GM18858 (cell line): ENCODE measurements around the gene AKR1B1.
A peak's percentile ranks its signal among the peaks of the same experiment; 100 is the strongest.

Source experiments
- ATAC-seq: cut with Tn5 transposase; IDR thresholded peaks from one replicate; pipeline ENCODE4 v1.9.1; 2021; ENCODE audit not compliant: unreplicated experiment

Gene AKR1B1

DNA sequence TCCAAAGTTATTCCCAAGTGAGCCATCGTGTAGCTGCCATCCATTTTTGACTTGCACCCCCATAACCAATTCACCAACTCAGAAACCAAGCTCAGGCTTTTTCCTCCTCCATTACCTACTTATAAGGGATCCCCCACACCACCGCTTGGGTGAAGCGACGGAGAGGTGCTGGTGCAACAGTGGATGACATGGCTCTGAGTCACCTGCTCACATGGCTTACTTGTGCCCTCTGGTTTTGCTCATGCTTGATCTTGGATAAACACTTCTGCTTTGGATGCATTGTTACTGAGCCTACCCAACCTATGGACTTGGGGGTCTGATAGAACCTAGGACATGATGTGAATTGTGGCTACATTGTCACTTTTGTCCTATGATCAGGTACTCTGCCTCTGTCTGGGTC, 12.0 kb upstream of the AKR1B1 start:
- no peak for ATAC-seq

GRCh38 chr7:134469622-134470021, 10.7 kb upstream of the AKR1B1 start:
- no peak for ATAC-seq

DNA sequence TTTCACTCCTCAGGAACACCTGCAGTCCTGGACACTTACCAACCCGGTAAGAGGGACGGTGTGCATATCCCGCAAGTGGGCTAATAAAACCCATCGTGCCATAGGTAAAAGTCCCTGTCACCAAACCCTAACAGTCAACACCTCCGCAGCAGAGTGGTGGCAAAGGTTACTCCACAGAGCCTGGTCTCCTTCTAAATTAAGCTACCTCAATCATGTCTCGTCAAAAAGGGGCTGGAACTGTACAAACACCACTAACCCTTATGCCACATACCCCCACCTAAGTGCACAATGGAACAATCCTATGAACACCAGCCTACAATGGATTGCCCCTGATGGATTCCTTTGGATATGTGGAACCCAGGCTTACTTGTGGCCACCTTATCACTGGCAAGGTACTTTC, 9.6 kb upstream of the AKR1B1 start:
- ATAC-seq = no peak

GRCh38 chr7:134468054-134468453, 9.2 kb upstream of the AKR1B1 start:
- ATAC-seq = no peak

- no peak for ATAC-seq
These were observed 6.6 kb upstream of the AKR1B1 start for GRCh38 chr7:134465491-134465890.

DNA sequence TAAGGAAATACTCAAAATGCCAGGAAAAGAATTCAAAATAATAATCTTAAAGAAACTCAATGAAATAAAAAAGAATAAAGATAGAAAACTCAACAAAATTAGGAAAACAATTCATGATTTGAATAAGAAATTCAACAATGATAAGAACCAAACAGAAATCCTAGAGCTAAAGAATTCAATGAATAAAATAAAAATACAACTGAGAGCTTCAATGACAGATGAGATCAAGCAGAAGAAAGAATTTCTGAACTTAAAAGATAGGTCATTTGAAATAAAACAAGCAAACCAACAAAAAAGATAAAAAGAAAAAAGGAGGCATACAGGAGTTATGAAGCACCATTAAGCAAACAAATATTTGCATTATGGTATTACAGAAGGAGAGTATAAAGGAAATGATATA, 5.6 kb upstream of the AKR1B1 start:
- ATAC-seq = no peak

- no peak for ATAC-seq
These were observed 4.9 kb upstream of the AKR1B1 start for GRCh38 chr7:134463751-134464150.

GRCh38 chr7:134462337-134462925, 3.5 kb upstream of the AKR1B1 start:
- ATAC-seq = no peak

DNA sequence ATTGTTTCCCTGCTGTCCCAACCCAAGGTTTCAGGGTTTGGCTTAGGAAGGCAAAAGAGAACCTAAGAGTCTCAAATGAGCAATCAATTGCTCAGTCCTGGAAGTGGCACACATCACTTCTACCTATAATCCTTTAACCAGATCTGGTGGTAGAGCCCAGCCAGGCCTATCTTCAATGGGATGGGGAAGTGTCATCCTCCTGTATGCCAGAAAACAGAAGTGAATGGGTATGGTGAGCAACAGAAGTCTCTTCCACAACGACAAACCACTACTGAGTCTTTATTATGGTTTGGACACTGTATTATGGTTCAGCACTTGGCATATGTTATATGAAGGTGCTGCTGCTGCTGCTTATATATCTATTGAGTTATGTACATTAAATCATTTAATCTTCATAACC, 3.0 kb upstream of the AKR1B1 start:
- no peak for ATAC-seq

GRCh38 chr7:134459981-134460380, 1.1 kb upstream of the AKR1B1 start:
- no peak for ATAC-seq

DNA sequence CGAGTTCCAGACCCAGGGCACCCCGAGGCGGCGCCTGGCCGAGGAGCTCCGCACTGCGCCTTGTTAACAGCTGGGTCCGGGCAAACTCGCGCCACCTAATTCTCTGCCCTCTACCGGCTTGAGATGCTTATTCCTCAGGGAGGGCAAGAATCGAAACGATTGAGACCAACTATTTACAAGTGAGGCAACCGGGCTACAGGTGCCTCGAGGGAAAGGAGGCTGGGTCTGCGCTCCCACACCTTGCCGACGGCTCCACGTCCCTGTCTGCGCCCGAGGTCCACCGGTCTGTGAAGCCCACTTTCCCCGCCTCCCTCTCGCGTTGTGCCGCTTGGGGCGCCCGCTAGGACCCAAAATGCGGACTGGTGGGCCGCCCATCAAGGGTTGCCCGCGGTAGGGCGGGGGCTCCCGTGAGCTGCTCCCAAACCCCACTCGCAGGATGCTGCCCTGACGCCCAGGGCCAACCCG, 527 bp downstream of the AKR1B1 start:
- peak; percentile 30 for ATAC-seq

GRCh38 chr7:134457210-134457609, 1.7 kb downstream of the AKR1B1 start:
- no peak for ATAC-seq

DNA sequence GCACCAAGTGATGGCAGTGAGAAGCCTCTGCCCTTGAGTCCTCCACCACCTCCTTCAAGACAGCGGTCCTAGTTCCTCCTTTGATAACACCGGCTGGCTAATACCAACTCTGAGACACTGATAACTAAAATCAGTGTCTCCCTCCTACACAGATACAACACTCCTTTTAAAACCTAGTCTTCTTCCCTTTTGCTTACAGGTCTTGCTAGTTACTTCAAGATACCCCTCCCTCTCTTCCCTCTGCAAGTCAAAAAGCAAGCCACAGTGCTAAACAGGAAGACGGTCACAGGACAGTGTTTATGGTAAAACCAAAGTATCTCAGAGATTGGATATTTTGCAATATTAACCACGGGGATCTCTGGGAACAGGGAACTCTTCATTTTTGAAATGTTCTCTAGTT, 4.6 kb downstream of the AKR1B1 start:
- ATAC-seq = no peak

DNA sequence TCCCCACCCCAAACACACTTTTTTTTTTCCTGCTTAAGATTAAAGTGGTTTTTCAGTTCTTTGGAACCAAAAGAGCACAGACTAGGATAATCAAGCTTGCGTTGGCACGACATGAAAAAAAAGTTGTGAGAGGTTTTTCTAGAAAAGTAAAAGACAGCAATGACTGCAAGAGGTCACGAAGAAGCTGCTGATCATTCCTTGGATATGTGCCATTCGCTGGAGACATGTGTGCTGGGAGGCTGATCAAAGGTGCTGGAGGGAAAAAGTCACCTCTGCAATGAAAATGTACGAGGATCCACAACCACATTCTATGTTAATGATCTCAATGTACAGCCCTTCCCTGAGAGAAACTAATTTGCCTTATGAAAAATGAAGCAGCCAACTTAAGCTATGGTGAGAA, 5.4 kb downstream of the AKR1B1 start:
- no peak for ATAC-seq

GRCh38 chr7:134452991-134453473, 5.9 kb downstream of the AKR1B1 start:
- ATAC-seq = no peak

- no peak for ATAC-seq
These were observed 6.5 kb downstream of the AKR1B1 start for GRCh38 chr7:134452419-134452838.

DNA sequence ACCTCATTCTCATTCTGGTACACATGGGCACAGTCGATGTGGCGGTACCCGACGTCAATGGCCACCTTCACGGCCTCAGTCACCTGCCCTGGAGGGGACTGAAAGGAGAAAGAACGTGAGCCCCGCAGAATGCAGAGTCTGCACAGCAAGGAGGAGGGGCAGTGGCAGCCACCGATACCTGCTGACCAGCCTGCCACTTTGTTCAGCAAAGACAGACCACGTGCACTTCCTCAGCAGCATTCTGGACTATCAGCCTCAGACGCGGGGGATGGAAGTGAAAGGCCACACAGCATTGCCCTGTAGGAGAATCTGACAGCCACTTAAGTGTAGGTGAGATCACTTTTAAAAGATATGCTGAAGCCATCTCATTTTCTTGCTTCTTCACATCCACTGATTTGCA, 7.2 kb downstream of the AKR1B1 start:
- ATAC-seq = no peak

- ATAC-seq = no peak
These were observed 8.5 kb downstream of the AKR1B1 start for GRCh38 chr7:134450294-134451000.

DNA sequence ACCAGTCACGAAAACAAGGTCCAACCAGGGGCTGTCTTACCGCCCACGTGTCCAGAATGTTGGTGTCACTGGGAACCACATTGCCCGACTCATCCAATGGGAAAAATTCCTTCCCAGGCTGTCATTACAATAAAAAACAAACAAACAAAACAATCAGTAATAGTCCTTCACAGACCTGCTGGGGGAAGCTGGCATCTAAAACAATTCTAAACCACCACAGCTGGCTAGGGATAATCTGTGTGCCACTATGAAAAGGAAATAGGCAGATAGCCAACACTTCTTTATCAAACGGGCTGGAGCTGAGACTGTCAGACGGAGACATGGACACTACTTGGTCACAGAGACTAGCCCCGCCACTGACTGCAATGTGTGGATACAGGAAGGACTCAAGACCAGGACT, 9.2 kb downstream of the AKR1B1 start:
- no peak for ATAC-seq

DNA sequence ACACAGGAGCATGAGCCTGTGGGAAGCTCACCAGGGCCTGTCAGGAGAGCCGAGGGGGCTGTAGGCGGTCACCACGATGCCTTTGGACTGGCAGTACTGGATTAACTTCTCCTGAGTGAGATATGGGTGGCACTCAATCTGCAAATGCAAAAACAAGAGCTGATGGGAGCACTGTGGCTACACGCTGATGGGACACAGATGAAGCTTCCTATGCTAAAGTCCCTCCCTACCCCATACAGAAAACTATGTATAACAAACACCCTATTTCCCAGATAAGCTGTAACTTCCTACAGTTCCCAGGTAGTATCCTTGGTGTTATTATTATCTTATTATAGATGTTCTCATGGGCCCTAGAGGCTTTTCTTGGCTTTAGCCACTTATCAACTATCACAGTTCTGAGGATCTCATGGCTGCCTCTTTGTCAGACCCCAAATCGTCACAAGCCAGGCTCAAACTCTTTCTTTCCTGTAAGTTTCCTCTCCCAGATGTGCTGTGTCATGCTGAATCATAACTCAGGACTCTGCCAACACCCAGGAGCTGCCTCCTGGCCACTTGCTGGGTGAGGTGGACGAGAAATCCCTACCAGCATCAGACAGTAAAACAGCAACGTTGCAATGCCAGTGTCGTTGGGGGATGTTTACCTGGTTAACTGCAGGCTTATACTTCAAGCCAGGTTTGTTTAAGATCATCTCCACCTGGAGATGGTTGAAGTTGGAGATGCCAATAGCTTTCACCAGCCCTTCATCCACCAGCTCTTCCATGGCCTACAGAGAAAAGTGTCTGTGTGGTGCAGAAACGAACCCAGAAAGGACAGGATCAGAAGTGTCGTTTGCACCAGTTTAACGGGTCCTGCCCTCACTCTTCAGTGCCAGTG, 10.3 kb downstream of the AKR1B1 start:
- no peak for ATAC-seq

DNA sequence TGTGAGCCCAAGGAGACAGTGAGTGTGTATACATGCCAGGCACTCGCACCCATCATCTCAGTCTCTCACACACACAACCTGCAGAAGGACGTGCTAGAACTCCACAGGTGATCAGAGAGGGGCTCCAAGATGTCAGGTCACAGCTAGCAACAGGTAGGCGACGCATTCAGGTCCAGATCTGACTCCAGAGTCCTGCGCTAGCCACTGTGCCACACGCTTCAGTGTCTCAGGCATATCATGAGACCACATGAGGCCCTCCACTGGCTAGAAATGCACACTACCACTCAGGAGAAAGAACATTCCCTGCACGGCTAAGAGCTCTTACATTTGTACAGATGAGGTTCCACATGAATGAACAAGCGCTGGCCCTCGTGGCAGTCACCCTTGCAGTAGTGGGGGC, 11.5 kb downstream of the AKR1B1 start:
- ATAC-seq = no peak

DNA sequence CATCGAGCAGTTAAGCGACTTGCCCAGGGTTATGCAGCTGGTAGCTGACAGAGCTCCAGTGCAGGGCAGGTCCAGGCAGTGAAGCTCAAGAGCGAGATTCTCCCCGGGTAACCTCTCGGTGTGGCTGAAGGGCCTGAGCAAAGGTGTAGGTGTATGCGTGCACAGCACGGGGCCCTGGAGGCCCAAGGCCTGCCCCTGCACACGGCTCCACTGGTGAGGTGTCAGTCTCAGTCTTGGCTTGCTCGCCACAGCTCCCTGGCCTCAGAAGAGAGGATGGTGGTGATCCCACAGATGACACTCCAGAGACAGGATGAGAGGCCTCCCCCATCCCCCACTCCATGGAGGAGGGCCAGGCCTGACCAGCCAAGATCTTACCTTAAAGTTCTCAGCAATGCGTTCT, 12.0 kb downstream of the AKR1B1 start:
- ATAC-seq = no peak
